ENCODE measurements around the gene B3GNT2. TPM values are rescaled to one million over a fixed set of nuclear protein-coding genes. Genes with fewer than 3 reads are reported as not detected.

Gene B3GNT2
- total and polyA plus RNA-seq, 2 donors, result 24.8 to 43.1 TPM

GRCh38 chr2:62219407-62220159 is 23.7 kb downstream of the B3GNT2 start:
- Histone ChIP-seq H3K4me3 (ENCODE audit: low read length in 2 of 2) (no peak overlapping the region), H3K27ac (ENCODE audit: low read depth in 1 of 2, low read length in 1 of 2) (no peak overlapping the region), H3K4me1 (ENCODE audit: control insufficient read depth in 2 of 2, insufficient read depth in 2 of 2, low read length in 2 of 2) (peaks cover 0 to 24% of the 10 kb centered on the region in 2 donors), H3K27me3 (ENCODE audit: control insufficient read depth in 2 of 2, insufficient read depth in 1 of 2, low read length in 1 of 2) (no peaks in the 10 kb centered on the region), H3K9me3 (ENCODE audit: control insufficient read depth in 2 of 2, insufficient read depth in 1 of 2, low read length in 1 of 2) (peaks cover 2 to 7% of the 10 kb centered on the region in 2 donors), H3K36me3 (ENCODE audit: control insufficient read depth in 2 of 2, insufficient read depth in 2 of 2, low read length in 1 of 2) (peaks cover 9 to 24% of the 10 kb centered on the region in 2 donors)
- 94% methylated on average over 4 of the region's 4 CpGs for WGBS
- DNase-seq (ENCODE audit: low read depth in 6 of 9, low spot score in 9 of 9), result no peak

GRCh38 chr2:62221141-62221540 is 25.2 kb downstream of the B3GNT2 start:
- no peak for DNase-seq (ENCODE audit: low read depth in 6 of 9, low spot score in 9 of 9)
- peaks cover 2 to 7% of the 10 kb centered on the region in 2 donors for H3K9me3 ChIP-seq (ENCODE audit: control insufficient read depth in 2 of 2, insufficient read depth in 1 of 2, low read length in 1 of 2)
- no peak overlapping the region for H3K27ac ChIP-seq (ENCODE audit: low read depth in 1 of 2, low read length in 1 of 2)
- WGBS, result 82% methylated on average over 1 of the region's 1 CpG
- peaks cover 3 to 14% of the 10 kb centered on the region in 2 donors for H3K4me1 ChIP-seq (ENCODE audit: control insufficient read depth in 2 of 2, insufficient read depth in 2 of 2, low read length in 2 of 2)
- H3K27me3 ChIP-seq (ENCODE audit: control insufficient read depth in 2 of 2, insufficient read depth in 1 of 2, low read length in 1 of 2), result no peaks in the 10 kb centered on the region
- peaks cover 15 to 38% of the 10 kb centered on the region in 2 donors for H3K36me3 ChIP-seq (ENCODE audit: control insufficient read depth in 2 of 2, insufficient read depth in 2 of 2, low read length in 1 of 2)
- H3K4me3 ChIP-seq (ENCODE audit: low read length in 2 of 2), result no peak overlapping the region

DNA sequence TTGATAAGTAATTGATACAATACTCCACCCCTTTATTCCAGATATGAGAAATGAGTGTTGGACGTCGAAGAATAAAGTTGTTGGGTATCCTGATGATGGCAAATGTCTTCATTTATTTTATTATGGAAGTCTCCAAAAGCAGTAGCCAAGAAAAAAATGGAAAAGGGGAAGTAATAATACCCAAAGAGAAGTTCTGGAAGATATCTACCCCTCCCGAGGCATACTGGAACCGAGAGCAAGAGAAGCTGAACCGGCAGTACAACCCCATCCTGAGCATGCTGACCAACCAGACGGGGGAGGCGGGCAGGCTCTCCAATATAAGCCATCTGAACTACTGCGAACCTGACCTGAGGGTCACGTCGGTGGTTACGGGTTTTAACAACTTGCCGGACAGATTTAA is 26.3 kb downstream of the B3GNT2 start:
- Histone ChIP-seq H3K4me1 (ENCODE audit: control insufficient read depth in 2 of 2, insufficient read depth in 2 of 2, low read length in 2 of 2) (peaks cover 4 to 10% of the 10 kb centered on the region in 2 donors), H3K27me3 (ENCODE audit: control insufficient read depth in 2 of 2, insufficient read depth in 1 of 2, low read length in 1 of 2) (no peaks in the 10 kb centered on the region), H3K27ac (ENCODE audit: low read depth in 1 of 2, low read length in 1 of 2) (no peak overlapping the region), H3K36me3 (ENCODE audit: control insufficient read depth in 2 of 2, insufficient read depth in 2 of 2, low read length in 1 of 2) (peaks cover 15 to 40% of the 10 kb centered on the region in 2 donors), H3K9me3 (ENCODE audit: control insufficient read depth in 2 of 2, insufficient read depth in 1 of 2, low read length in 1 of 2) (peaks cover 2 to 7% of the 10 kb centered on the region in 2 donors), H3K4me3 (ENCODE audit: low read length in 2 of 2) (no peak overlapping the region)
- 97% methylated on average over 12 of the region's 12 CpGs for WGBS
- DNase-seq (ENCODE audit: low read depth in 6 of 9, low spot score in 9 of 9), result no peak

GRCh38 chr2:62222674-62223073 is 26.8 kb downstream of the B3GNT2 start:
- 92% methylated on average over 8 of the region's 8 CpGs for WGBS
- Histone ChIP-seq H3K4me3 (ENCODE audit: low read length in 2 of 2) (no peak overlapping the region), H3K36me3 (ENCODE audit: control insufficient read depth in 2 of 2, insufficient read depth in 2 of 2, low read length in 1 of 2) (peaks cover 15 to 40% of the 10 kb centered on the region in 2 donors), H3K27me3 (ENCODE audit: control insufficient read depth in 2 of 2, insufficient read depth in 1 of 2, low read length in 1 of 2) (no peaks in the 10 kb centered on the region), H3K27ac (ENCODE audit: low read depth in 1 of 2, low read length in 1 of 2) (peak overlapping the region in 1 of 2 donors; percentile 10), H3K4me1 (ENCODE audit: control insufficient read depth in 2 of 2, insufficient read depth in 2 of 2, low read length in 2 of 2) (peaks cover 4 to 10% of the 10 kb centered on the region in 2 donors), H3K9me3 (ENCODE audit: control insufficient read depth in 2 of 2, insufficient read depth in 1 of 2, low read length in 1 of 2) (peaks cover 2 to 7% of the 10 kb centered on the region in 2 donors)
- no peak for DNase-seq (ENCODE audit: low read depth in 6 of 9, low spot score in 9 of 9)

GRCh38 chr2:62224976-62225375 is 29.1 kb downstream of the B3GNT2 start:
- no peak for DNase-seq (ENCODE audit: low read depth in 6 of 9, low spot score in 9 of 9)
- H3K4me1 ChIP-seq (ENCODE audit: control insufficient read depth in 2 of 2, insufficient read depth in 2 of 2, low read length in 2 of 2), result peaks cover 4 to 11% of the 10 kb centered on the region in 2 donors
- peaks cover 15 to 33% of the 10 kb centered on the region in 2 donors for H3K36me3 ChIP-seq (ENCODE audit: control insufficient read depth in 2 of 2, insufficient read depth in 2 of 2, low read length in 1 of 2)
- no peaks in the 10 kb centered on the region for H3K27me3 ChIP-seq (ENCODE audit: control insufficient read depth in 2 of 2, insufficient read depth in 1 of 2, low read length in 1 of 2)
- H3K9me3 ChIP-seq (ENCODE audit: control insufficient read depth in 2 of 2, insufficient read depth in 1 of 2, low read length in 1 of 2), result no peaks in the 10 kb centered on the region
- WGBS, result 95% methylated on average over 1 of the region's 1 CpG
- no peak overlapping the region for H3K27ac ChIP-seq (ENCODE audit: low read depth in 1 of 2, low read length in 1 of 2)
- H3K4me3 ChIP-seq (ENCODE audit: low read length in 2 of 2), result no peak overlapping the region

DNA sequence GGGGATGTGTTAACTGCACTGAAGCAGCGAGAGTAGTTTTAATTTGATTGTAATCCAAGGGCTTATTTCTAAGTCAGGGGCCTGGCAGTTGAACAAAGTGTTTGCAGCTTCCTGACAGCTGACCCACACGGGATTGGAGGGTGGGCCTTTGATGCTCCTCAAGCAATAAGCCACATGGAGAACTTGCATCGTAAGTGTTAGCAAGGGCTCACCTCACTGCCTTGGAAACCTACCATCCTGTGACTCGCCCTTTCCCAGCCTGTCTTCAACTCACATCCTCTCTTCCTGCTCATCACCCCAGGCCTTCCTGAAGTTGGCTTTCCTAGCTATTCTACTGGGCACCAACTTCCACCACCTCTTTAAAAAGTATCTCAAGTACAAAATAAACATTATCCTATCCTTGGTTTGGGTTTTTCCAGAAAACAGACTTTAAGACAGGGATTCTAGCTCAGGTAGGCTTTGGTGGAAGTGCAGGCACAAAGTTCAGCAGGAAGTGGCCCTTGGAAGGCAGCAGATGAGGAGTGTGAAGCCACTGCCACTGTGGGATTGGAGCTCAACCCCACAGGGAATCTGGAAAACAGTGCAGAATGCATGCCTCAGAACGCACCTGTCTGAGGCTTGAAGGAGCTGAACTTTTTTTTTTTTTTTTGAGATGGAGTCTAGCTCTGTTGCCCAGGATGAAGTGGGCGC is 31.6 kb downstream of the B3GNT2 start:
- Histone ChIP-seq H3K36me3 (ENCODE audit: control insufficient read depth in 2 of 2, insufficient read depth in 2 of 2, low read length in 1 of 2) (peaks cover 11 to 25% of the 10 kb centered on the region in 2 donors), H3K9me3 (ENCODE audit: control insufficient read depth in 2 of 2, insufficient read depth in 1 of 2, low read length in 1 of 2) (no peaks in the 10 kb centered on the region), H3K4me1 (ENCODE audit: control insufficient read depth in 2 of 2, insufficient read depth in 2 of 2, low read length in 2 of 2) (peaks cover 4 to 15% of the 10 kb centered on the region in 2 donors), H3K27ac (ENCODE audit: low read depth in 1 of 2, low read length in 1 of 2) (peak overlapping the region in 1 of 2 donors; percentile 53), H3K27me3 (ENCODE audit: control insufficient read depth in 2 of 2, insufficient read depth in 1 of 2, low read length in 1 of 2) (no peaks in the 10 kb centered on the region), H3K4me3 (ENCODE audit: low read length in 2 of 2) (no peak overlapping the region)
- DNase-seq (ENCODE audit: low read depth in 6 of 9, low spot score in 9 of 9), result peak in 1 of 9 donors; percentile 42
- 66% methylated on average over 6 of the region's 6 CpGs for WGBS

DNA sequence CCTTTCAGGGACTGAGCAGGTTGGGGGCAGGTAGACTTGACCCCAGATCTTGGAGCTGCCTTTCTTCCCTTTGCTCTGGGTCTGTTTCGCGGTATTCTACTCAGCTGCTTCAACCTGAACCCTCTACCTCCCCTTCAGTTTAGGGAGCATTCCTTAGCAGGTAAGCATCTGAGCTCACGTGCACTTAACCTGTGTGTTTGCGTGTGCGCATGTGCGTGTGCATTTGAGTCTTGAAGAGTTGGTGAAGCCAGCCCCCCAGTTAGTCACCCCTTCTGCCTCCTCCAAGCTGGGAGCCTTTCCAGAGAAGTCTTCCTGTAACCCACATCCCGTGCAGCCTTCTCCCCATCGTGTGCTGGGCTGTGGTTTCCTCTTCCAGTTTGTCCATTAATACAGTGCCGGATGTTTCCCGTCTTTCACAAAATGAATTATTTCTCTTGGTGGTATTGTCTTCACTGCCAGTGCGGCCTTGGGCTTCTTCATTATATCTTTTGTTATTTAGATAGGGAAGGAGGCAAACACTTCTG is 33.2 kb downstream of the B3GNT2 start:
- WGBS, result 67% methylated on average over 11 of the region's 11 CpGs
- DNase-seq (ENCODE audit: low read depth in 6 of 9, low spot score in 9 of 9), result no peak
- peaks cover 6 to 15% of the 10 kb centered on the region in 2 donors for H3K36me3 ChIP-seq (ENCODE audit: control insufficient read depth in 2 of 2, insufficient read depth in 2 of 2, low read length in 1 of 2)
- no peaks in the 10 kb centered on the region for H3K9me3 ChIP-seq (ENCODE audit: control insufficient read depth in 2 of 2, insufficient read depth in 1 of 2, low read length in 1 of 2)
- no peaks in the 10 kb centered on the region for H3K27me3 ChIP-seq (ENCODE audit: control insufficient read depth in 2 of 2, insufficient read depth in 1 of 2, low read length in 1 of 2)
- H3K27ac ChIP-seq (ENCODE audit: low read depth in 1 of 2, low read length in 1 of 2), result no peak overlapping the region
- H3K4me3 ChIP-seq (ENCODE audit: low read length in 2 of 2), result no peak overlapping the region
- H3K4me1 ChIP-seq (ENCODE audit: control insufficient read depth in 2 of 2, insufficient read depth in 2 of 2, low read length in 2 of 2), result peaks cover 4 to 15% of the 10 kb centered on the region in 2 donors

DNA sequence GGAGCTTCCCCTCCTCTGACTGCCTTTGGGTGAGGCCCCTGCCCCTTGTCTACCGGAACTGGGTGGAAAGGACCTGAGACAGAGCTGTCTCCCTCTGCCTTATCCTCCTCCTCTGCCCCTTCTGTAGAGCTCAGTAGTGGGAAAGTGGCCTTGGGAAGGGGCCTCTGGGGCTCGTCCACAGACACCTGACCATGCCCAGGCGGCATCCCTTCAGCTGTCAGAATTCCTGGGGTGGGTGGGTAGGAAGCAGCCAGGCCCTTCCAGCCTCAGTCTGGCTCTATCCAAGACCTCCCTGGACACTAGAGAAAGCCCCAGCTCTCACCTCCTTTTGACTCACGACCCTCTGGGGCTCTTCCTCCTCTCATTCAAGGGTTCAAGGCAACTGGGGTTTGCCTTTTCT is 35.6 kb downstream of the B3GNT2 start:
- 95% methylated on average over 4 of the region's 4 CpGs for WGBS
- Histone ChIP-seq H3K36me3 (ENCODE audit: control insufficient read depth in 2 of 2, insufficient read depth in 2 of 2, low read length in 1 of 2) (no peaks in the 10 kb centered on the region), H3K4me3 (ENCODE audit: low read length in 2 of 2) (no peak overlapping the region), H3K4me1 (ENCODE audit: control insufficient read depth in 2 of 2, insufficient read depth in 2 of 2, low read length in 2 of 2) (peaks cover 0 to 15% of the 10 kb centered on the region in 2 donors), H3K9me3 (ENCODE audit: control insufficient read depth in 2 of 2, insufficient read depth in 1 of 2, low read length in 1 of 2) (no peaks in the 10 kb centered on the region), H3K27ac (ENCODE audit: low read depth in 1 of 2, low read length in 1 of 2) (no peak overlapping the region), H3K27me3 (ENCODE audit: control insufficient read depth in 2 of 2, insufficient read depth in 1 of 2, low read length in 1 of 2) (no peaks in the 10 kb centered on the region)
- no peak for DNase-seq (ENCODE audit: low read depth in 6 of 9, low spot score in 9 of 9)

All from thymus (tissue), 11 donors.